Calu3 (cell line): Measurements from ENCODE around the gene TOPBP1. TPM values are rescaled to one million over a fixed set of nuclear protein-coding genes. Genes with fewer than 3 reads are reported as not detected.

Experiments used
- Bru-seq: library from RNA; stranded (reverse); fragments of 400-500 nt; gene quantifications from one replicate; lab custom pipeline; 2021; lab: Mats Ljungman, UMichigan
- BruChase-seq, 2 experiments: library from RNA; stranded (reverse); fragments of 400-500 nt; gene quantifications; one replicate each; lab custom pipeline; 2021; lab: Mats Ljungman, UMichigan
- BruUV-seq: library from RNA; stranded (reverse); fragments of 400-500 nt; replicated peaks from 2 replicates; lab custom pipeline; 2021; lab: Mats Ljungman, UMichigan
- CTCF ChIA-PET: fragments of 300-600 bp; sonication (Branson Sonifier 250); formaldehyde crosslinking; loops from one replicate; lab custom pipeline; 2022; ENCODE audit warnings: antibody characterized with exemption; lab: Charles Lee
- DNase-seq: peaks from one replicate; pipeline ENCODE4 v3.0.0; 2022
- H3K27ac Mint-ChIP-seq: one replicate; pipeline ENCODE4 v1.8.0; 2022; ENCODE audit warnings: mixed read lengths; ENCODE audit not compliant: unreplicated experiment
- H3K27me3 Mint-ChIP-seq: one replicate; pipeline ENCODE4 v1.8.0; 2022; ENCODE audit warnings: mixed read lengths; ENCODE audit not compliant: unreplicated experiment
- H3K36me3 Mint-ChIP-seq: one replicate; pipeline ENCODE4 v1.8.0; 2022; ENCODE audit warnings: mild to moderate bottlenecking, moderate library complexity, mixed read lengths; ENCODE audit not compliant: insufficient read depth, unreplicated experiment
- H3K4me1 Mint-ChIP-seq: one replicate; pipeline ENCODE4 v1.8.0; 2022; ENCODE audit warnings: mild to moderate bottlenecking, low read depth, mixed read lengths; ENCODE audit not compliant: unreplicated experiment
- H3K4me3 Mint-ChIP-seq: one replicate; pipeline ENCODE4 v1.8.0; 2022; ENCODE audit warnings: mild to moderate bottlenecking, low read depth, moderate library complexity, mixed read lengths; ENCODE audit not compliant: unreplicated experiment
- H3K9me3 Mint-ChIP-seq: one replicate; pipeline ENCODE4 v1.8.0; 2022; ENCODE audit warnings: low read depth, mixed read lengths; ENCODE audit not compliant: unreplicated experiment
- CTCF ChIP-seq: fragments of 200-600 bp; IDR thresholded peaks from one replicate; pipeline ENCODE4 v1.8.0; 2022; ENCODE audit warnings: antibody characterized with exemption; ENCODE audit not compliant: unreplicated experiment
- intact Hi-C: fragments of 100-400 bp; cut with micrococcal nuclease; formaldehyde crosslinking; loops from one replicate; pipeline ENCODE4 v1.10.0; 2022; ENCODE audit not compliant: unreplicated experiment
- long read RNA-seq: library from polyadenylated mRNA; stranded (forward); transcript quantifications from one replicate; pipeline ENCODE4 v2.0.0, GENCODE V29; 2022
- total RNA-seq: library from RNA; stranded (reverse); gene quantifications from 2 replicates; pipeline ENCODE4 v1.2.3, GENCODE V29; 2022

Gene TOPBP1
- 86.6 and 94.7 TPM in 2 replicates for total RNA-seq
- percentile 96 among the genes with signal in this experiment for Bru-seq, nascent RNA
- percentile 94 among the genes with signal in this experiment for BruChase-seq, experiment 1, labeled RNA remaining after a 6-hour chase
- percentile 95 among the genes with signal in this experiment for BruChase-seq, experiment 2, labeled RNA remaining after a 2-hour chase
- long read RNA-seq, full-length matches to known transcripts, result 19 of 45 reads
- long read RNA-seq, partial matches to known transcripts, result 18 of 45 reads
- long read RNA-seq, other reads (novel, unspliced or antisense), result 8 of 45 reads

- CTCF ChIA-PET, result interaction anchor here (0.6 to 0.8 kb wide), 2 partner anchors 56 to 84 kb away, joined by 5 read pairs; no protein-coding TSS in a partner anchor
- TSS peak; percentile 68 for BruUV-seq
- intact Hi-C loops, result loop anchor here (1.0 to 10.0 kb wide), 4 partner anchors 141 to 927 kb away; no protein-coding TSS in a partner anchor
- Mint-ChIP-seq H3K9me3 (no peaks in the 10 kb centered on the region), H3K4me3 (peak within 1 kb of the TSS; percentile 82), H3K4me1 (peaks cover 32% of the 10 kb centered on the region), H3K27me3 (no peaks in the 10 kb centered on the region), H3K36me3 (peaks cover 24% of the 10 kb centered on the region), H3K27ac (peak within 1 kb of the TSS; percentile 59)
- no peak for TF ChIP-seq CTCF
- DNase-seq, result peak; percentile 91
Observed at GRCh38 chr3:133661454-133662277, at the start of gene TOPBP1. Gene TOPBP1 (minus strand): TSS chr3:133661941. CDS start chr3:133661127, 814 bp downstream.

- peaks cover 55% of the 10 kb centered on the region for H3K27me3 Mint-ChIP-seq
- no TSS peak for BruUV-seq
- intact Hi-C loops, result no loop called here
Observed at GRCh38 chr3:133711013-133711412, 49.3 kb upstream of the TOPBP1 start.

GRCh38 chr3:133709139-133709750 lies 47.5 kb upstream of the TOPBP1 start:
- H3K4me3 Mint-ChIP-seq, result no peak overlapping the region
- no TSS peak for BruUV-seq
- no peaks in the 10 kb centered on the region for H3K36me3 Mint-ChIP-seq
- no peak for DNase-seq
- peaks cover 73% of the 10 kb centered on the region for H3K27me3 Mint-ChIP-seq
- intact Hi-C loops, result no loop called here
- no peaks in the 10 kb centered on the region for H3K4me1 Mint-ChIP-seq
- no peak overlapping the region for H3K27ac Mint-ChIP-seq
- CTCF ChIA-PET, result interaction anchor here (1.6 kb wide), 1 partner anchor 9 kb away, joined by 3 read pairs; no protein-coding TSS in a partner anchor
- H3K9me3 Mint-ChIP-seq, result no peaks in the 10 kb centered on the region
- no peak for TF ChIP-seq CTCF

More at GRCh38 chr3:133711013-133711412, 49.3 kb upstream of the TOPBP1 start:
- no peak for TF ChIP-seq CTCF
- CTCF ChIA-PET, result no interaction called here
- Mint-ChIP-seq H3K27ac (no peak overlapping the region), H3K4me1 (no peaks in the 10 kb centered on the region), H3K4me3 (no peak overlapping the region), H3K9me3 (no peaks in the 10 kb centered on the region), H3K36me3 (no peaks in the 10 kb centered on the region)
- no peak for DNase-seq

GRCh38 chr3:133706033-133706432 lies 44.3 kb upstream of the TOPBP1 start:
- CTCF ChIA-PET, result interaction anchor here (1.6 kb wide), 1 partner anchor 11 kb away, joined by 5 read pairs; no protein-coding TSS in a partner anchor
- no peak overlapping the region for H3K27ac Mint-ChIP-seq
- BruUV-seq, result no TSS peak
- intact Hi-C loops, result no loop called here
- TF ChIP-seq CTCF, result no peak
- no peaks in the 10 kb centered on the region for H3K36me3 Mint-ChIP-seq
- peaks cover 69% of the 10 kb centered on the region for H3K27me3 Mint-ChIP-seq
- no peaks in the 10 kb centered on the region for H3K9me3 Mint-ChIP-seq
- no peak overlapping the region for H3K4me3 Mint-ChIP-seq
- H3K4me1 Mint-ChIP-seq, result no peaks in the 10 kb centered on the region
- no peak for DNase-seq
